Measurements from ENCODE around the gene SYT17.

Gene SYT17

DNA sequence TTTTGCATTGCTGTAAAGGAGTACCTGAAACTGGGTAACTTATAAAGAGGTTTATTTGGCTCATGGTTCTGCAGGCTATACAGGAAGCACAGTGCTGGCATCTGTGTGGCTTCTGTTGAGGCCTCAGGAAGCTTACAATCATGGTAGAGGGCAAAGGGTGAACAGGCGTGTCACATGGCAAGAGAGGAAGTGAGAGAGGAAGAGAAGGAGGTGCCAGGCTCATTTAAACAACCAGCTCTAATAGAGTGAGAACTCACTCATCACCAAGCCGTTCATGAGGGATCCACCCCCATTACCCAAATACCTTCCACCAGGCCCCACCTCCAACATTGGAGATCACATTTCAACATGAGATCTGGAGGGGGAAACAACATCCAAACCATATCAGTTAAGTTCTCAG lies 101.1 kb downstream of the SYT17 start:
- no peak overlapping the region for H3K27ac ChIP-seq (ENCODE audit: insufficient read depth in 1 of 2, low read depth in 1 of 2, low read length in 2 of 2, poor library complexity in 1 of 2, severe bottlenecking in 2 of 2)
- no CpG with 5 or more reads among the region's 2 CpGs for WGBS (ENCODE audit: insufficient coverage)
- H3K9me3 ChIP-seq (ENCODE audit: control extremely low read depth in 1 of 5, control insufficient read depth in 4 of 5, insufficient read depth in 2 of 5, low read depth in 1 of 5, low read length in 4 of 5), result peaks cover 0 to 10% (median 3%) of the 10 kb centered on the region in 5 experiments
- H3K4me3 ChIP-seq (ENCODE audit: control insufficient read depth in 1 of 7, extremely low read depth in 1 of 7, insufficient read depth in 4 of 7, low read depth in 2 of 7, low read length in 6 of 7), result no peak overlapping the region
- no peak for DNase-seq
- H3K4me1 ChIP-seq (ENCODE audit: control extremely low read depth in 1 of 4, control insufficient read depth in 4 of 4, insufficient read depth in 4 of 4, low read length in 3 of 4), result no peaks in the 10 kb centered on the region
- POLR2A ChIA-PET, result interaction anchor here (0.6 kb wide), 1 partner anchor 175 kb away, joined by 3 read pairs; no protein-coding TSS in a partner anchor
- CTCF ChIA-PET, result no interaction called here
- H3K36me3 ChIP-seq (ENCODE audit: control insufficient read depth in 4 of 4, insufficient read depth in 4 of 4, low read length in 3 of 4), result no peaks in the 10 kb centered on the region
- no peaks in the 10 kb centered on the region for H3K27me3 ChIP-seq (replicated peaks in 2 of 5; ENCODE audit: control insufficient read depth in 4 of 5, insufficient read depth in 5 of 5, low read length in 4 of 5)

DNA sequence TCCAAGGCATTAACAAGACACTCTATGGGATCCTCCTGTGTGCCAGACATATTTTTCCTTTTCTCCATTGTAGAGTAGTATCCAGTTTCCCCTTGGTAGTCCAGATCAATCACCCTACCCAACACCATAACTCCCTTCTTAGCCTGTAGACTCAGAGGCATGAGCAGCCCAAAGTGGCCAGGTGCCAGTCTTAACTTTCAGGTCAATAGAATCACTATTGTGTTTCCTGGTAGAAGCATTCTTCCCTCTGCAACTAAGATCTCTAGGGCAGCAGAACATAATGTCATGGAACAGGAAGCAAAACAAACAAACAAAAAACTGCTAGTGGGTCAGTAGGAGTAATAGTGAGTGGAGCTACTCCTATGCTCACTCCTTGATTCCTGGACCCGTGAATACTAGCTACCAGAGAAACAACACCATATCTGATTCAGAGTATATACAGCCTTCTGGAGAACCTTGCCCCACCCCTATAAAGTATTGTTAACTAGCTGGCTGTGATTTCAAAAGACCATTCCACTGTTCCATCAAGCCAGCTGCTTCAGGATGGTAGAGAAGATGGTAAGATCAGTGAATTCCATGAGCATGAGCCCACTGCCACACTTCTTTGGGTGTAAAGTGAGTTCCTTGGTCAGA lies 106.2 kb downstream of the SYT17 start:
- DNase-seq, result no peak
- CTCF ChIA-PET, result no interaction called here

DNA sequence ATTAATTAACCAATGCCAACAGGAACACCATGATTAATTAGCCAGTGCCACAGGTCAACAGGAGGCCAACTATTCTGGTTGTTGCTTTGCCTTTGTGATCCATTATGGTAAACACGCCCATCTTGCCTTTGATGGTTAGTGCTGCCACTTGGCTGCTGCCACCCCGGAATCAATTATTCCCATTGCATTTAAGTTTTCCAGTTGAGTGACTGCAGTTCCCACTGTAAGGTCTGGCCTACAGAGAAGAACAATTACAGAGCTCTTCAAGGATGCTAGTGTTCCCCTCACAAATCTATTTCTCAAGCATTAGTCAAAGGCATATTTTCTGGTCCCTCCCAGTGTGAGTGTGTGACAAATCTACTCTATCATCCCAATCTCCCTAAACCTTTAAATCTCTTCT lies 110.4 kb downstream of the SYT17 start:
- ChIA-PET CTCF (no interaction called here), POLR2A (no interaction called here)
- WGBS (ENCODE audit: insufficient coverage), result 95% methylated on average over 2 of the region's 2 CpGs
- no peak for DNase-seq
- H3K27ac ChIP-seq (ENCODE audit: insufficient read depth in 1 of 2, low read depth in 1 of 2, low read length in 2 of 2, poor library complexity in 1 of 2, severe bottlenecking in 2 of 2), result no peak overlapping the region
- H3K27me3 ChIP-seq (replicated peaks in 2 of 5; ENCODE audit: control insufficient read depth in 4 of 5, insufficient read depth in 5 of 5, low read length in 4 of 5), result no peaks in the 10 kb centered on the region
- no peaks in the 10 kb centered on the region for H3K9me3 ChIP-seq (ENCODE audit: control extremely low read depth in 1 of 5, control insufficient read depth in 4 of 5, insufficient read depth in 2 of 5, low read depth in 1 of 5, low read length in 4 of 5)
- H3K4me3 ChIP-seq (ENCODE audit: control insufficient read depth in 1 of 7, extremely low read depth in 1 of 7, insufficient read depth in 4 of 7, low read depth in 2 of 7, low read length in 6 of 7), result no peak overlapping the region
- no peaks in the 10 kb centered on the region for H3K36me3 ChIP-seq (ENCODE audit: control insufficient read depth in 4 of 4, insufficient read depth in 4 of 4, low read length in 3 of 4)
- no peaks in the 10 kb centered on the region for H3K4me1 ChIP-seq (ENCODE audit: control extremely low read depth in 1 of 4, control insufficient read depth in 4 of 4, insufficient read depth in 4 of 4, low read length in 3 of 4)

More for the DNA sequence above, 106.2 kb downstream of the SYT17 start:
- no peaks in the 10 kb centered on the region for H3K9me3 ChIP-seq (ENCODE audit: control extremely low read depth in 1 of 5, control insufficient read depth in 4 of 5, insufficient read depth in 2 of 5, low read depth in 1 of 5, low read length in 4 of 5)
- no CpG with 5 or more reads among the region's 1 CpG for WGBS (ENCODE audit: insufficient coverage)
- H3K4me1 ChIP-seq (ENCODE audit: control extremely low read depth in 1 of 4, control insufficient read depth in 4 of 4, insufficient read depth in 4 of 4, low read length in 3 of 4), result no peaks in the 10 kb centered on the region
- no peak overlapping the region for H3K27ac ChIP-seq (ENCODE audit: insufficient read depth in 1 of 2, low read depth in 1 of 2, low read length in 2 of 2, poor library complexity in 1 of 2, severe bottlenecking in 2 of 2)
- POLR2A ChIA-PET, result no interaction called here
- no peaks in the 10 kb centered on the region for H3K27me3 ChIP-seq (replicated peaks in 2 of 5; ENCODE audit: control insufficient read depth in 4 of 5, insufficient read depth in 5 of 5, low read length in 4 of 5)
- H3K36me3 ChIP-seq (ENCODE audit: control insufficient read depth in 4 of 4, insufficient read depth in 4 of 4, low read length in 3 of 4), result no peaks in the 10 kb centered on the region
- no peak overlapping the region for H3K4me3 ChIP-seq (ENCODE audit: control insufficient read depth in 1 of 7, extremely low read depth in 1 of 7, insufficient read depth in 4 of 7, low read depth in 2 of 7, low read length in 6 of 7)

DNA sequence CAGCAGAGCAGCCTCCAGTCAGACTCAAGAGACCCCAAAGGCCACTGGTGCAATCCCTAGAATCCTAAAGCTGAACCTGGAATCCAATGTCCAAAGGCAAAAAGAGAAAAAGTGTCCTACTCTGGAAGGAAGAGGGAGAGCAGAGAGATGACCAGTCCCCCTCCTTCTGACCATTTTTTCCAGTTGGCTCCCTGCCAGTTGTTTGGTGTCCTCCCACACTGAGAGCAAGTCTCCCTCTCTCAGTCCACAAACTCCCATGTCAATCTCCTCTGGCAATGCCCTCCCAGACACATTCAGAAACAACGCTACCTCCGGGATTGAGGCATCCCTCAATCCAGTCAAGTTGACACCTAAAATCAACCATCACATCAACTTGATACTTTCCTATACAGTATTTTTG lies 113.2 kb downstream of the SYT17 start:
- ChIA-PET POLR2A (no interaction called here), CTCF (no interaction called here)
- no peaks in the 10 kb centered on the region for H3K4me1 ChIP-seq (ENCODE audit: control extremely low read depth in 1 of 4, control insufficient read depth in 4 of 4, insufficient read depth in 4 of 4, low read length in 3 of 4)
- H3K9me3 ChIP-seq (ENCODE audit: control extremely low read depth in 1 of 5, control insufficient read depth in 4 of 5, insufficient read depth in 2 of 5, low read depth in 1 of 5, low read length in 4 of 5), result no peaks in the 10 kb centered on the region
- DNase-seq, result no peak
- no peak overlapping the region for H3K27ac ChIP-seq (ENCODE audit: insufficient read depth in 1 of 2, low read depth in 1 of 2, low read length in 2 of 2, poor library complexity in 1 of 2, severe bottlenecking in 2 of 2)
- H3K36me3 ChIP-seq (ENCODE audit: control insufficient read depth in 4 of 4, insufficient read depth in 4 of 4, low read length in 3 of 4), result no peaks in the 10 kb centered on the region
- H3K4me3 ChIP-seq (ENCODE audit: control insufficient read depth in 1 of 7, extremely low read depth in 1 of 7, insufficient read depth in 4 of 7, low read depth in 2 of 7, low read length in 6 of 7), result no peak overlapping the region
- H3K27me3 ChIP-seq (replicated peaks in 2 of 5; ENCODE audit: control insufficient read depth in 4 of 5, insufficient read depth in 5 of 5, low read length in 4 of 5), result no peaks in the 10 kb centered on the region
- WGBS (ENCODE audit: insufficient coverage), result no CpG with 5 or more reads among the region's 2 CpGs

DNA sequence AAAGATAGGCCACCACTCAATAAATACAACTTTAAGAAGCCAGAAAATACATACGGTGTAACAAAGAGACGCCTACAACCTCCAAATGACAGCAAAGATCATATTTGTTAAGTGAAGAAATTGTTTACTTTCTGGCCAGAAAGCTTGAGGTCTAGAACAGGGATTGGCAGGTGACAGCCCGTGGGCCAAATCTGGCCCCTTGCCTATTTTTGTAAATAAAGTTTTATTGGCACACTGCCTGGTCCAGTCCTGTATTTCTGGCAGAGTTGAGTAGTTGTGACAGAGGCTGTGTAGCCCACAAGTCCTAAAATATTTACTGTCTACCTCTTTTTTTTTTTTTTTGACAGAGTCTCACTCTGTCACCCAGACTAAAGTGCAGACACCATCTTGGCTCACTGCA lies 114.1 kb downstream of the SYT17 start:
- no peaks in the 10 kb centered on the region for H3K9me3 ChIP-seq (ENCODE audit: control extremely low read depth in 1 of 5, control insufficient read depth in 4 of 5, insufficient read depth in 2 of 5, low read depth in 1 of 5, low read length in 4 of 5)
- H3K36me3 ChIP-seq (ENCODE audit: control insufficient read depth in 4 of 4, insufficient read depth in 4 of 4, low read length in 3 of 4), result no peaks in the 10 kb centered on the region
- DNase-seq, result no peak
- no peak overlapping the region for H3K4me3 ChIP-seq (ENCODE audit: control insufficient read depth in 1 of 7, extremely low read depth in 1 of 7, insufficient read depth in 4 of 7, low read depth in 2 of 7, low read length in 6 of 7)
- 100% methylated on average over 1 of the region's 3 CpGs for WGBS (ENCODE audit: insufficient coverage)
- H3K4me1 ChIP-seq (ENCODE audit: control extremely low read depth in 1 of 4, control insufficient read depth in 4 of 4, insufficient read depth in 4 of 4, low read length in 3 of 4), result no peaks in the 10 kb centered on the region
- ChIA-PET CTCF (no interaction called here), POLR2A (no interaction called here)
- no peak overlapping the region for H3K27ac ChIP-seq (ENCODE audit: insufficient read depth in 1 of 2, low read depth in 1 of 2, low read length in 2 of 2, poor library complexity in 1 of 2, severe bottlenecking in 2 of 2)
- H3K27me3 ChIP-seq (replicated peaks in 2 of 5; ENCODE audit: control insufficient read depth in 4 of 5, insufficient read depth in 5 of 5, low read length in 4 of 5), result no peaks in the 10 kb centered on the region

DNA sequence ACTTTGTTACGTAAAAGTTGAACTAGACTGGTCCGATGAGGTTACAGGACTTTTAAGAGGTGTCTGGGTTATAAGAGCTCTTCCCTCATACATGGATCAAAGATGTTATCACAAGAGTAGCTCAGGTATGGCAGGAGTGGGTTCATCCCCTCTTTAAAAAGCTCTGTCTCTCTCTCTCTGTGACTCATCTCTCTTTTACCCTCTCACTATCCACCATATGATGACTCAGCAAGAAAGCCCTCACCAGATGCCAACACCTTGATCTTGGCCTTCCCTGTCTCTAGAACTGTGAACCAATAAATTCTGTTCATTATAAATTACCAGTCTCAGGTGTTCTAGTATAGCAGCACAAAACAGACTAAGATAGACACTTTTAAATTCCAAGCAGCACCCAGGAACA lies 115.6 kb downstream of the SYT17 start:
- Histone ChIP-seq H3K27ac (ENCODE audit: insufficient read depth in 1 of 2, low read depth in 1 of 2, low read length in 2 of 2, poor library complexity in 1 of 2, severe bottlenecking in 2 of 2) (no peak overlapping the region), H3K4me3 (ENCODE audit: control insufficient read depth in 1 of 7, extremely low read depth in 1 of 7, insufficient read depth in 4 of 7, low read depth in 2 of 7, low read length in 6 of 7) (no peak overlapping the region), H3K9me3 (ENCODE audit: control extremely low read depth in 1 of 5, control insufficient read depth in 4 of 5, insufficient read depth in 2 of 5, low read depth in 1 of 5, low read length in 4 of 5) (no peaks in the 10 kb centered on the region), H3K4me1 (ENCODE audit: control extremely low read depth in 1 of 4, control insufficient read depth in 4 of 4, insufficient read depth in 4 of 4, low read length in 3 of 4) (no peaks in the 10 kb centered on the region), H3K36me3 (ENCODE audit: control insufficient read depth in 4 of 4, insufficient read depth in 4 of 4, low read length in 3 of 4) (no peaks in the 10 kb centered on the region), H3K27me3 (replicated peaks in 2 of 5; ENCODE audit: control insufficient read depth in 4 of 5, insufficient read depth in 5 of 5, low read length in 4 of 5) (peaks cover 0 to 2% (median 0%) of the 10 kb centered on the region in 5 experiments)
- DNase-seq, result no peak
- WGBS (ENCODE audit: insufficient coverage), result 94% methylated on average over 2 of the region's 2 CpGs
- ChIA-PET CTCF (no interaction called here), POLR2A (no interaction called here)

DNA sequence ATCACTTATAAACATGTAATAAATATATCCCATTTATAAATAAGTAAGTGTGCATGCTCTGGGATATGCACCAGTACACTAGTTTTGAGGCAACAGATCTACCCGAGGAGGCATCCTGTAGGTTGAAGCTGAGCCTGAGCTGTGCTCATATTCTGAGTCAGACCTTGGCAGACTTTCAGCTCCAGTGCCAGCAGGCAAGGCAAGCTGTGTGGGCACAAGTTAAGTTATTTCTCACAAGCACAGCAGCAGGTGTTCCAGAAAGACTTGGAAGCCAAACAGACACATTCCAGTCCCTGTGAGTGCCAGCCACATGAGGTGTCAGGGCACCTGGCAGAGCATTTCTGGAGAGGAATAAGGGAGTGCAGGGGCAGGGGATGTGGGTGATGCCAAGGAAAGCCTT lies 116.2 kb downstream of the SYT17 start:
- Histone ChIP-seq H3K4me1 (ENCODE audit: control extremely low read depth in 1 of 4, control insufficient read depth in 4 of 4, insufficient read depth in 4 of 4, low read length in 3 of 4) (no peaks in the 10 kb centered on the region), H3K36me3 (ENCODE audit: control insufficient read depth in 4 of 4, insufficient read depth in 4 of 4, low read length in 3 of 4) (no peaks in the 10 kb centered on the region), H3K27ac (ENCODE audit: insufficient read depth in 1 of 2, low read depth in 1 of 2, low read length in 2 of 2, poor library complexity in 1 of 2, severe bottlenecking in 2 of 2) (no peak overlapping the region), H3K27me3 (replicated peaks in 2 of 5; ENCODE audit: control insufficient read depth in 4 of 5, insufficient read depth in 5 of 5, low read length in 4 of 5) (peaks cover 0 to 2% (median 0%) of the 10 kb centered on the region in 5 experiments), H3K4me3 (ENCODE audit: control insufficient read depth in 1 of 7, extremely low read depth in 1 of 7, insufficient read depth in 4 of 7, low read depth in 2 of 7, low read length in 6 of 7) (no peak overlapping the region), H3K9me3 (ENCODE audit: control extremely low read depth in 1 of 5, control insufficient read depth in 4 of 5, insufficient read depth in 2 of 5, low read depth in 1 of 5, low read length in 4 of 5) (no peaks in the 10 kb centered on the region)
- no peak for DNase-seq
- CTCF ChIA-PET, result no interaction called here
- 71% methylated on average over 1 of the region's 1 CpG for WGBS (ENCODE audit: insufficient coverage)
- POLR2A ChIA-PET, result no interaction called here
